ENCODE measurements around the gene LEPR.

LEPR gene

GRCh38 chr1:65412256-65412983, 8.0 kb upstream of the LEPR start:
- DNase-seq (ENCODE audit: low spot score): no peak

DNA sequence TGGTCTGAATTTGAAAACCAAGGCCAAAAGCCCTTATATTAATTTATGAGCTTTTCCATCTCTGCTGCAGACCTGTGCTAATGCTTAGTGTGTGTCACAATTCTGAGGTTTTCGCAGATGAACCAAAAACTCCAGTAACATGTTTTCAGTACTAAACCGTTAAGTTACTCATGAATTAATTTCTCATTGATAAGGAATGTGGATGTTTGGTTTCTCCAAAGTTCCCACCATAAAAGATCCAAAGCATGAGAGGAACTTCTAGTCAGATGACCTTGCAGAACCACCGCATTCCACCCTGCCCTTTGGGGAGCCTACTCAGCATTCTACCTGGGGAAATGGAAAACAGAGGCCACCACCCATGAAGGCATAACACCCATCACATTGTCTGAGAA, 7.5 kb upstream of the LEPR start:
- DNase-seq (ENCODE audit: low spot score): no peak

GRCh38 chr1:65414538-65414937, 5.9 kb upstream of the LEPR start:
- DNase-seq (ENCODE audit: low spot score): no peak

GRCh38 chr1:65416767-65417166, 3.7 kb upstream of the LEPR start:
- no peak for DNase-seq (ENCODE audit: low spot score)

- DNase-seq (ENCODE audit: low spot score): no peak
Measured at GRCh38 chr1:65417729-65418128, 2.7 kb upstream of the LEPR start.

DNA sequence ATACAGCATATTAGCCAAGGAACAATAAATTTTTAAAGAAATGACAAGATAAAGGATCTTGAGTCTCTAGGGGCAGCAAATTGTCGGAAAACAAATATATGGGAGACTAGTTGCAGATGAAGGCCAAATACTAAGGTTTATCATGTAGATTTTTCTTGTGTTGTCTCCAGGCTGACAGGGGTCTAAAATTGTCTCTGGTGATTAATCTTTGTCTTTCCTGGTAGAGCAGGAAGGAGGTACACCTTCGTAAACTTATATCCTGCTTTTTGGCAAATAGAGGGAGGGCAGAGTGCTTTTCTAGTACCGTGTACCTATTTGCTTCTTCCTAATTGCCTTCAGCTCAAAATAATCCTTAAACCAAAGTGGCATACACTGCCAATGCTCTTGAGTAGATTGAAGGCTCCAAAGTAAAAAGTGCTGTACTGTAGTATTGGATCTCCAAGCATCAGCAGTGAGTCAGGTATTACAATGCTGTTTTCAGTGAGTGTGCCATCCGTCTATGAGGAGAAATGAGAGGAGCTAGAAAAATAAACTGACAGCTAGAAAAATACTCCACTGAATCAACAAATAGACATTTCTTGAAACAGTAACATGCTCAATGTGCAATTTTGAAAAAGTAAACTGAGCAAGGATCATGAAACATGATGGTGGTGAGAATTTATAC, 1.8 kb upstream of the LEPR start:
- DNase-seq (ENCODE audit: low spot score): no peak

DNA sequence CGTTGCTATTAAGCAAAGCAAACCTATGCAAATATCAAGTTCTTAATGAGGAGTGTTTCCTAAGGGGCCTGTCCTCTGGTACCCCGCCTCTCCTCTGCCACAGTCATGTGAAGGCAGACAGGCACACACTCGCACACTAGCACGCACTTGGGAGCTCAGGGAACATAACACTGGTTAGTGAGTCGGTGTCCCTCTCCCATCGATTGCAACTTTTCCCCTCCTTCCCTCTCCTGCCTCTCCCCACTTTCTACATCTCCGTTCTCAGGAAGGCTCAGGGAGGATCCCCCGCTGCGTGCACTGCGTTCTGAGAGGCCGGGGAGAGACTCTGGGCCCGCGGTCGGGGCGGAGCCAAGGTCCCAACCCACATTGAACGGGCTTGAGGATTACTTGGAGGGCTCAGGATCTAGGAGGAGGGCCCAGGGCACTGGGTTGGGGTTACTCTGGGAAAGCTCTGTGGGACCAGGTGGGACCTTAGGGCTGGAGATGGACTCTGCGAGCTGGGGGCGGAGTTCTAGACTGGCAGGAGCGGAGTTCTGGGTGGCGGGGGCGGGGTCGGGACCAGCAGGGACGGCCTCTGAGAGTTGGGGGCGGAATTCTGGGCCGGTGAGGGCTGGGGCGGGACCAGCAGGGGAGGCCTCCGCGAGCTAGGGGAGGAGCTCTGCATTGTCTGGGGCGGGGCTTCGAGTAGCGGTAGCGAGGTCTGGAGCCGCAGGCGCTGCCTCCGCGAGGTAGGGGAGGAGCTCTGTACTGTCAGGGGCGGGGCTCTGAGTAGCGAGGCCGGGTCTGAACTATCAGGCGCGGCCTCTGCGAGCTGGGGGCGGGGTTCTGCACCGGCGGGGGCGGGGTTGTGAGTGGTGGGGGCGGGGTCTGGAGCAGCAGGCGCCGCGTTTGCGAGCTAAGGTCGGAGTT, 533 bp upstream of the LEPR start:
- peak; percentile 98 for DNase-seq (ENCODE audit: low spot score)

DNA sequence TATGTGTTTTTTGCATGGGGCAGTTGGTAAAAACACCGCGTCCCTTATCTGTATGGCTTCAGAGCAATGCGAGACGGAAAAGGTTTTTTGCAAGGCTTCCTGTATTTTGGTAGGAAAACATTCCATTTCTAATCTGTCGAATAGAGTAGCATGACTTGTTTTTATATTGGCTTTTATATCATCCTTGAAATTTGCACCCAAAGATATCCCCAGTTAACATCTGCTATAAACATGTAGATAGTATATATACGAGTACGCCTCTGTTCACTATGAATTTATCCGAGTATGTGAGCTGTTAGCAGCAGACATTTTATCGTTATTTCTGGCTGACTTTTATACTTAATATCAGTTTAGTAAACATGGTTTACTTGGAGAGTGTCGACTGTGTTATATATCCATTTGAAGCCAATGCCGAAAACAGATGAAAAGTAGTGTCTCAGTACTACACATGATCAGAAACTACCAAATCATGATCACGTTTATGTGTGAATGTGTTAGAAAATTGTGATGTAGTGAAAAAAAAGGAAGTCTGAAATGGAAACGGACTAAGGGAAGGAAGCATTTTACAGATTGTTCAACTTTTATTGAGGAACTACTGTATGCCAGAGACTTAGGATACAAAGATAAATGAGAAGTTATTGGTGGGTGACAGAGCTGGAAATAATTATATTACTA, 1.0 kb downstream of the LEPR start:
- DNase-seq (ENCODE audit: low spot score): no peak

DNA sequence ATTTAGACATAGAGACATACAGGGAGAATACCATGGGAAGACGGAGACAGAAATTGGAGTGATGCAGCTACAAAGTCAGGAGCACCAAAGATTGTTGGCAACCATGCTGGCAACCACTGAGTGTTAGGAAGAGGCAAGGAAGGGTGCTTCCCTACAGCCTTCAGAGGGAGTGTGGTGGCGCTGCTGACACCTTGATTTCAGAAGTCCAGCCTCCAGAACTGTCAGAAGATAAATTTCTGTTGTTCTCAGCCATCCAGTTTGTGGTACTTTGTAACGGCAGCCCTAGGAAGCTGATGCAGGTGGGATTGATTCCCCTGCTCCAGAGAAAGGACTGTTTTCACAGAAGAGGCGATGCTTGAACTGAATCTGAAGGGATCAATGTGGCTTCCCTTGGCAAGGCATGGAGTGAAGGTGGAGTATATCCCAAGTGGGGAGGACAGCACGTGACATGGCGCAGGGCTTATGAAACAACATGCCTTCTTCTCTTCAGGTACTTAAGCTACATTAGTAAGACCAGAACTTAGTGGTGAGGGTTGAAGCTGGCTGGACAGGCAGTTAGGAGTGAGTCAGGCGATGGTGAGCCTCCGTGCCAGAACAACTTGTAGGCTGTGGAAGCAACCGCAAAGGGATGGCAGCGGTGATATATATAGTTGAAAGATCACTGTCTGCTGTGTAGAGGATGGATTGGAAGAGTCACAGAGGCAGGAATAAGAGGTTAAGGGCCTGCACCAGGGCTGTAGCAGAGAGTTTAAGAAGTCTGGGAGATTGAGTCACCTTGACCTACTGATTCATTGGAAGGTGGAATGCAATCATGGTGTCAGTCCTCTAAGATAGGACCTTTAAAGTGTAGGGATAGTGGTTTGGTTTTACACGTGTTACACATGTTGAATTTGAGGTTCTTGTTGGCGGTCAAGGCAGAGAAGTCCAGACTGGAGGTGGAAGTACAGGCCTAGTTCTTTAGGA, 2.1 kb downstream of the LEPR start:
- DNase-seq (ENCODE audit: low spot score): no peak

- no peak for DNase-seq (ENCODE audit: low spot score)
Measured at GRCh38 chr1:65423884-65424572, 3.6 kb downstream of the LEPR start.

- DNase-seq (ENCODE audit: low spot score): no peak
Measured at GRCh38 chr1:65424573-65424889, 4.1 kb downstream of the LEPR start.

GRCh38 chr1:65425006-65425405, 4.5 kb downstream of the LEPR start:
- no peak for DNase-seq (ENCODE audit: low spot score)

- DNase-seq (ENCODE audit: low spot score): no peak
Measured at GRCh38 chr1:65425697-65426096, 5.2 kb downstream of the LEPR start.

DNA sequence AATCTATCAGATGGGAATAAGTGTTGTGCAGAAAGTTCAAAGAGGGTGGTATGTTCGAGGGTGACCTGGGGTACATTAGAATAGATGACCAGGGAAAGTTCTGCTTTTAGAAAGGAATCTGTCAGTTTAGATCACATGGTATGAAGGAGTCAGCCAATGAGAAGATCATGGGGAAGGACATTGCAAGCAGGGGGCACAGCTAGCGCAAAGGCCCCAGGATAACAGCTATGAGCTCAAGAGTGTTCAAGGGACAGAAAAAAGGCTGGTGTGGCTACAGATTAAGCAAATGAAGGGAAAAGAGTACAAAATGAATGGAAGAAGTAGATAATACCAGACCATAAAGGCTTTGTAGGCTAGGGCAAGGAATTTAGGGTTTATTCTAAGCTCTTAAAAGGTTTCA, 8.6 kb downstream of the LEPR start:
- no peak for DNase-seq (ENCODE audit: low spot score)

- DNase-seq (ENCODE audit: low spot score): no peak
Measured at GRCh38 chr1:65429806-65430205, 9.3 kb downstream of the LEPR start.

DNA sequence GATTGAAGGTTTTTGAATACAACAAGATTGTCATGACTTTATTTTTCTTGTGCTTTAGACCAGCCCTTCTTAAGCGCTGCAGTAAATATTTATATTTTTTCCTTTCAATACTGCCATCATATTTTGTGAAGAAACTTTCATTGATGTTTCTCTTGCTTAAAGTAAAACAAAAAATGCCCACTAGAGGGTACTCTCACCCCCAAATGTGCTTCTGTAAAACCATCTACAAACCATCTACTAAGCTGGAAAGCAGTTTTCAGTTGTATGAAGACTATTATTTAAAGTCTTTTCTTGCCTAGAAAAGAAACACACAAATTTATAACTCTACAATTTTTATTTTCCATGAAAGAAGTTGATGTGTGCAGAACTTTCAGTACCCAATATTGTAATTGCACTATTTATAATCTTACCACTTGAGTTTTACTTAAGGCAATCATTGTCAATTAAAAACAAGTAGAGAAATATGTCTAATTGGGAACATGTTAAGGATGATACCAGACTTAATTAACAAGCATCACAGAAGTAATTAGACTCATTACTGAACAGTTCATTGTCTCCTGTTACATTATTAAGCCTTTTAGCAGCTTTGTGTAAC, 10.7 kb downstream of the LEPR start:
- DNase-seq (ENCODE audit: low spot score): peak; percentile 15

DNA sequence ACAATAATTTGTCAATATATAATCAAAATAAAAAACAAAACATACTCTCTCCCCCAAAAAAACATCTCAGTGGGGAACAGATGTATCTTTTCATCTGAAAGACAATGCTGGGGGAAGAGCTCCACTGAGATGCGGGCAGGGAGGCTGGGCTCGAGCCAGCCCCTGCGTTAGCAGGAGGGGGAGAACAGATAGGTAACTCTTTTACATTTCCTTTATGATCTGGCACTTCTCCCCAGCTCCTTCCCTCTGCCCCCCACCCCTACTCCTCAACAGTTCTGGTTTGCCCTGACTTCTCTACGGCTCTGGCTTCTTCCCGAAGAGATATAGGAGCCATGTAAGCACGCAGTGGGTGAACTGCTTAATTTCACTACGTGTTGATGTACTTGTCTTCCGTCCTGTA, 12.4 kb downstream of the LEPR start:
- DNase-seq (ENCODE audit: low spot score): no peak

- DNase-seq (ENCODE audit: low spot score): no peak
Measured at GRCh38 chr1:65434255-65434654, 13.8 kb downstream of the LEPR start.

DNA sequence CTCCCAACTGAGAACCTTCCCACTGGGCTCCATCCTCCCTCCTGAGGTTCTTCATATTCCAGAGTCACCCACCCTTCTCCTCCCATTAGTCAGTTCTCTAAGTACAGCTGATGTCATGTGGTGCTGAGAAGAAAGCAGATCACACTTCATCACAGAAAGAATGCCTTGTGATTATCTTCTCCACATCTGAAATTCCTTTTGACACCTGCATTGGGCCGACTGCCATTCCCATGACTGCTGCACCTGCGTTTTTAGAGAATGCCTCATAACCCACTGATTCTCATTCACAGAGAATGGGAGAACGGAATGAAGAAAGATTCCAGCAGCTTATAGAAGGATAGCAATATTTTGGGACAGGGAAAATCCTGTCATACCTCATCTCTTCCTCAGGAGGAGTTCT, 14.3 kb downstream of the LEPR start:
- no peak for DNase-seq (ENCODE audit: low spot score)

- no peak for DNase-seq (ENCODE audit: low spot score)
Measured at GRCh38 chr1:65435987-65436386, 15.5 kb downstream of the LEPR start.

Measured in germinal center (tissue), 1 donor.